ENCODE results near the gene HAUS3.
"Not testable (repeated sequence)": the region's sequence is repeated elsewhere in the genome, so short reads cannot be mapped to it uniquely, and the experiment has no call there.

Gene HAUS3

GRCh38 chr4:2275044-2275397 lies 33.1 kb upstream of the HAUS3 start:
- not testable (repeated sequence) for DNase-seq

- DNase-seq, result no peak
These were observed 32.6 kb upstream of the HAUS3 start for GRCh38 chr4:2274320-2275043.

- DNase-seq, result no peak
These were observed 31.9 kb upstream of the HAUS3 start for GRCh38 chr4:2273657-2274319.

- no peak for DNase-seq
These were observed 31.3 kb upstream of the HAUS3 start for GRCh38 chr4:2273221-2273620.

- DNase-seq, result no peak
These were observed 30.9 kb upstream of the HAUS3 start for GRCh38 chr4:2272828-2273120.

GRCh38 chr4:2272026-2272827 lies 30.3 kb upstream of the HAUS3 start:
- no peak for DNase-seq

GRCh38 chr4:2271279-2272025 lies 29.5 kb upstream of the HAUS3 start:
- DNase-seq, result no peak

GRCh38 chr4:2270341-2271165 lies 28.6 kb upstream of the HAUS3 start:
- DNase-seq, result no peak

GRCh38 chr4:2269618-2270163 lies 27.8 kb upstream of the HAUS3 start:
- DNase-seq, result no peak

- DNase-seq, result no peak
These were observed 27.2 kb upstream of the HAUS3 start for GRCh38 chr4:2269206-2269531.

GRCh38 chr4:2268357-2269205 lies 26.7 kb upstream of the HAUS3 start:
- no peak for DNase-seq

- no peak for DNase-seq
These were observed 25.9 kb upstream of the HAUS3 start for GRCh38 chr4:2267841-2268240.

- no peak for DNase-seq
These were observed 25.4 kb upstream of the HAUS3 start for GRCh38 chr4:2267320-2267811.

- no peak for DNase-seq
These were observed 24.9 kb upstream of the HAUS3 start for GRCh38 chr4:2266821-2267220.

- no peak for DNase-seq
These were observed 24.3 kb upstream of the HAUS3 start for GRCh38 chr4:2266181-2266580.

GRCh38 chr4:2265113-2266110 lies 23.5 kb upstream of the HAUS3 start:
- DNase-seq, result no peak

- DNase-seq, result no peak
These were observed 22.6 kb upstream of the HAUS3 start for GRCh38 chr4:2264481-2265041.

- DNase-seq, result no peak
These were observed 22.0 kb upstream of the HAUS3 start for GRCh38 chr4:2263926-2264321.

- DNase-seq, result no peak
These were observed 21.0 kb upstream of the HAUS3 start for GRCh38 chr4:2262944-2263250.

Measured in CD4-positive, alpha-beta T cell treated with Interleukin-17A for 4 hours (primary cell).